Cerebellar nuclear complex (tissue), 1 donor: ENCODE measurements around the gene PRRX1.

Experiments used
- DNase-seq, 2 experiments: peaks; one replicate each; lab custom pipeline; 2025; lab: John Stamatoyannopoulos, UW

The PRRX1 gene

GRCh38 chr1:170664093-170664827 is at the start of gene PRRX1:
Gene PRRX1 (plus strand): TSS chr1:170664131. CDS start chr1:170664219, 88 bp downstream.
- no peak for DNase-seq

GRCh38 chr1:170617591-170618330 is 46.2 kb upstream of the PRRX1 start:
- no peak for DNase-seq

- DNase-seq = no peak
Measured at GRCh38 chr1:170618421-170618820, 45.5 kb upstream of the PRRX1 start.

- no peak for DNase-seq
Measured at GRCh38 chr1:170619241-170620028, 44.5 kb upstream of the PRRX1 start.

GRCh38 chr1:170620164-170620563 is 43.8 kb upstream of the PRRX1 start:
- no peak for DNase-seq

GRCh38 chr1:170623171-170623570 is 40.8 kb upstream of the PRRX1 start:
- DNase-seq = no peak

- DNase-seq = no peak
Measured at GRCh38 chr1:170624146-170624545, 39.8 kb upstream of the PRRX1 start.

GRCh38 chr1:170630977-170631376 is 33.0 kb upstream of the PRRX1 start:
- DNase-seq = no peak

GRCh38 chr1:170634293-170634692 is 29.6 kb upstream of the PRRX1 start:
- no peak for DNase-seq

GRCh38 chr1:170634824-170635410 is 29.0 kb upstream of the PRRX1 start:
- DNase-seq = no peak

GRCh38 chr1:170640581-170640980 is 23.4 kb upstream of the PRRX1 start:
- no peak for DNase-seq

- no peak for DNase-seq
Measured at GRCh38 chr1:170657275-170657853, 6.6 kb upstream of the PRRX1 start.

GRCh38 chr1:170659399-170660035 is 4.4 kb upstream of the PRRX1 start:
- no peak for DNase-seq

- no peak for DNase-seq
Measured at GRCh38 chr1:170660281-170660713, 3.6 kb upstream of the PRRX1 start.

GRCh38 chr1:170660871-170661645 is 2.9 kb upstream of the PRRX1 start:
- no peak for DNase-seq

- DNase-seq = no peak
Measured at GRCh38 chr1:170661646-170662411, 2.1 kb upstream of the PRRX1 start.

- DNase-seq = no peak
Measured at GRCh38 chr1:170662561-170663403, 1.1 kb upstream of the PRRX1 start.

GRCh38 chr1:170663404-170664092 is 383 bp upstream of the PRRX1 start:
- DNase-seq = no peak
